ENCODE measurements around the gene LRR1.
A peak's percentile ranks its signal among the peaks of the same experiment; 100 is the strongest.
"Not testable (repeated sequence)": the region's sequence is repeated elsewhere in the genome, so short reads cannot be mapped to it uniquely, and the experiment has no call there.

LRR1 gene

DNA sequence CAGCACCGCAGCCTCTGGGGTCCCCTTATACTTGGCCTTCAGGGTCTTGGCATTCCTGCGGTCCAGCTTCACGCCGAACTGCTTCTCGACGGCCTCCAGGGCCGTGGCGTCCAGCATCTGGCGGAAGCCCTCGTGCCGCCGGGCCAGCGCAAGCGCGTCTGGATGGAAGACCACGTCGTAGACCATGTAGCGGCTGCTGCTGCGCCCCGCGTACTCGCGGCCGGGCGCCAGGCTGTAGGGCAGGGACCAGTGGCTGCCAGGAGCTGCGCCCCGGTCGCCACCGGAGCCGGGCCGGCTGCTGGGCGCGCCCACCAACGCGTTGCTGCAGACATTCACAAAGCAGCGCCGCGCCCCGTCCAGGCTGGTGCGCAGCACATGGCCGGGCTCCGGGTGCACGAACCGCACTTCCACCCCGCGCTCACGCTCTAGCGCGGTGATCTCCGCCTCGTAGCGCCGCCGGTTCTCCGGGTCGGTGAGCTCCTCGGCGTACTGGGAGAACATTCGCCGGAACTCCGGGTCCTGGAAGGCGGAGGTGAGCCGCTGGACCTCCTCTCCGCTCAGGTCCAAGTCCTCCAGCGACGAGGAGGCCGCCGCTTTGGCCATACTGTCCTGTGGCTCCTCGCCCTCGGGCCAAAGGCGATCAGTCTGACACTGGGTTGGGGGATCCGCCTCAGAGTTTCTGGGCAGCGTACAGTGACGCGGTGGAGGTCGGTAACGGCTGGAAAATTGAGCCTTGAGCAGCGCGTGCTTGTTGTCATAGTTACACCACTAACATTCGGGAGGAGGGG is 36.0 kb downstream of the LRR1 start, which contains the start of gene DNAAF2:
Gene DNAAF2 (minus strand): TSS at position 698 of the 788 bp plus-strand sequence. CDS start 95 bp downstream, at position 603.
- peak; percentile 63 for DNase-seq

DNA sequence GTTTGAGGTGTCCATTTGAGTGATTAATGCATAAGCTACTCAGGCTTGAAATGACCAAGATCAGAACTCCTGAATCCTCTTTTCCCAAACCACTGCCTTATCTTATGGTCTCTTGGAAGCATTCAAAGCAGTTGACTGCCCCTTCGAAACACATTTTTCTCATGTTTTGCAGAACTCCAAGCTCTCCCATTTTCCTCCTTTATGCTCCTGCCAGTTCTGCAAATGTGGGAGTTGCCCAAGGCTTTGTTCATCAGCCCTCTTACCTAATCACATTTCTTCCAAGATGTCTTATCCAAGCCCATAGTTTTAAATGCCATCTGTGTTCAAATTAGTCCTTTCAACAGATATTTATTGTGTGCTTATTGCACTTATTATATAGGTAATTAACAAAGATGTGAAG is 38.1 kb downstream of the LRR1 start:
- DNase-seq = no peak

DNA sequence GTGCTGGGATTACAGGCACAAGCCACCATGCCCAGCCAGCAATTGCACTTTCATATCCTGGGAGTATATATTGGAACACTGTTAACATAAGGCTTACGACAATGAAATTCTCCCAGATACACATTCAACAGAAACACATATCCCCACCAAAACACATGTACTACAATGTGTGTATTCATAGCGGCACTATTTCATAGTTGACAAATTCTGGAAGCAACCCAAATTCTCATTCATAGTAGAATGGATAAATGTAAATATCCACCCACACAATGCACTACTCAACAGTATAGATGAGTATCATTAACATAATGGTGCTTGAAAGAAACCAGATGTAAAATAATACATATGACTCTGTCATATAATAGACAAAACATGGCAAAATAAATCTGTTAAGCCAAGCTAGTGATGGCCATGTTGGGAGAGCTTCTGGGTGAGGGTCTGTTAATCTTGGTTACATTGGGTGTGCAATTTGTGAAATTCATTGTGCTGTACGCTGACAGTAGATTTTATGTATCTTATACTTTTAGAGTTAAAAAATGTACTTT is 38.9 kb downstream of the LRR1 start:
- DNase-seq = no peak

DNA sequence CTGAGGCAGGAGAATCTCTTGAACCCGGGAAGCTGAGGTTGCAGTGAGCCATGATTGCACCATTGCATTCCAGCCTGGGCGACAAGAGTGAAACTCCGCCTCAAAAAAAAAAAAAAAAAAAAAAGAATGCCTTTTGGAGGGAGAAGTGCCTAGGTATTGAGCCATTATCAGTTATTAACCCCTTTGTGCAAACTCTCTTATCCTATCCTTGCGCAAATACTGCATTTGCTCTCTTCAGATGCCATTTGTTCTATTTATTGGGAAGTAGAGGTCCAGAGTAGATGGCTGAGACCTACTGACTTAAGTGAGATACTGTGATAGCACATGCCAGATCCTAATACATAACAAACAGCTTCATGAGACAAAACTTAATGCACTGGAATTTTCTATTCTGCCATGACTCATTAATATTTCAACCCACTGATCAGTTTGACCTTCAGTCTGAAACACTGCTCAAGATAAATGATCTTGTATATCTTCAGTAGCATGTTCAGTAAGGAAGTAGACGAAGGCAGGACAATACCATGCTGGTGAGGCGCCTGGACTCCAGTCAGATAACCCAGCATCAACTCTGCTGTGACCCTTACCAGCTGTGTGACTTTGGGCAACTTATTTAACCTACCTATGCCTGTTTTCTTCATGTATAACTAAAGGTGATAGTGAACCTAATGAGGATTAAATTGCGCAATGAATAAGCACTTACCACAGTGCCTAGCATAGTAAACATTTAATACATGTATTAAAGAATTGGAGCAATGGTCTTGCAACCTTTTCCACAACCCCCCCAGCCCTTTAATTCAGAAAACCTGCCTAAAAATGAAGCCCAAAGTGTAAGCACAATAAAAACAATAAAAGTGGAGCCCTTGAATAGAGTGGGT is 42.0 kb downstream of the LRR1 start:
- no peak for DNase-seq

- DNase-seq = no peak
Measured at GRCh38 chr14:49641697-49642129, 43.0 kb downstream of the LRR1 start.

DNA sequence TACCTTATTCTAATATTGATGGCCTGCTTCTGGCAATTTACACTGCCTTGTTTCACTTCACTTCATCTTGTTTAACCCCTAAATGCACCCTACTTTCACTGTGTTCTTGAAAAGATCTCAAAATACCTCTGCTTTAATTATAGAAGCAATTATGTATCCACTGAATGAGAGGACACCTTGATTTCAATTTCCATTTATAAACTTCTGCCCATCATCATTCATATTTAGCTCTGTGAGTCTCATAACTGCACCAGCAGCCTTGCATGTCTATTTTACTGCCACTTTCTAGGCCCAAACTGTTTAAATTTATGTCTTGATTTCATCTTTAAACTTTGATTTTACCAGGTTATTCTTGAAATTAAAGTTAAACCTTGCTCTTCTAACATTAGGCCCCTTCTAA is 43.4 kb downstream of the LRR1 start:
- no peak for DNase-seq

GRCh38 chr14:49653508-49653907 is 54.8 kb downstream of the LRR1 start:
- no peak for DNase-seq

GRCh38 chr14:49654511-49654910 is 55.8 kb downstream of the LRR1 start:
- no peak for DNase-seq

GRCh38 chr14:49657500-49657899 is 58.8 kb downstream of the LRR1 start:
- DNase-seq = not testable (repeated sequence)

DNA sequence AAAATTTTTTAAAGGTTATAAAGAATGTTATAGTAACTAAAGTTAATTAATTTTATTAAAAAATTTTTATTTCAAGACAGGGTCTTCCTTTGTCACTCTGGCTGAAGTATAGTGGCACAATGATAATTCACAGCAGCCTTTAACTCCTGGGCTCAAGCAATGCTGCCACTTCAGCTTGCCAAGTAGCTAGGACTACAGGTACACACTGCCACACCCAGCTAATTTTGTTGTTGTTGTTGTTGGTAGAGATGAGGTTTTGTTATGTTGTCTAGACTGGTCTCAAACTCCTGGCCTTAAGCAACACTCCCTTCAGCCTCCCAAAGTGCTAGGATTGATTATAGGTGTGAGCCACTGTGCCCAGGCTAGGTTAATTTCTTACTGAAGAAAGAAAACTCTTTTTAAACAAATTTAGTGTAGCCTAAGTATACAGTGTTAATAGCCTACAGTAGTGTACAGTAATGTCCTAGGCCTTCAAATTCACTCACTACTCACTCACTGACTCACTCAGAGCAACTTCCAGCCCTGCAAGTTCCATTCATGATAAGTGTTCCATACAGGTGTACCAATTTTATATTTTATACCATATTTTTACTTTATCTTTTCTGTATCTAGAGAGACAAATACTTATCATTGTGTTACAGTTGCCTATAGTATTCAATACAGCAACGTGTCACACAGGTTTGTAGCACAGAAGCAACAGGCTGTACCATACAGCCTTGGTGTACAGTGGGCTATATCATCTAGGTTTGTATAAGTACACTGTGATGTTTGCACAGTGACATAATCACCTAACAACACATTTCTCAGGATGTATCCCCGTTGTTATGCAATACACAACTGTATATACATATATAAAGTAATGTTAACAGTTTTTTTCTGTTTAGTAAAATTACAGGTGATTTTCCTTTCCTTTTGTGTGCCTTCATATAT is 61.1 kb downstream of the LRR1 start:
- no peak for DNase-seq
